Omental fat pad (tissue), 4 donors: ENCODE data around the gene TRAPPC14. TPM values are rescaled to one million over a fixed set of nuclear protein-coding genes. Genes with fewer than 3 reads are reported as not detected.
"Not testable (repeated sequence)": the region's sequence is repeated elsewhere in the genome, so short reads cannot be mapped to it uniquely, and the experiment has no call there.

Experiments
- ATAC-seq: fragments of 150-250 bp; one replicate; pipeline ENCODE4 v1.9.1; 2016; ENCODE audit warnings: mild to moderate bottlenecking, moderate library complexity; ENCODE audit not compliant: low FRiP score
- DNase-seq: peaks from one replicate; pipeline ENCODE4 v3.0.0-alpha.2; 2019; ENCODE audit warnings: low spot score
- total RNA-seq, 4 donors: library from RNA; depleted of rRNA; stranded (reverse); fragments of >200 nt; gene quantifications; one replicate each; pipeline ENCODE4 v1.1.0, GENCODE V29; 2016
- TF ChIP-seq, protein P1 (sequence below), 3 donors: fragments of 450-650 bp; IDR thresholded peaks; one replicate each; pipeline ENCODE4 v1.5.1; 2016 to 2017; ENCODE audit warnings: antibody characterized with exemption in 3 of 3, mild to moderate bottlenecking in 3 of 3, moderate library complexity in 2 of 3

The TRAPPC14 gene
- total RNA-seq, 4 donors from 2014 or later, result 5.7 to 13.2 (median 10.6) TPM

DNA sequence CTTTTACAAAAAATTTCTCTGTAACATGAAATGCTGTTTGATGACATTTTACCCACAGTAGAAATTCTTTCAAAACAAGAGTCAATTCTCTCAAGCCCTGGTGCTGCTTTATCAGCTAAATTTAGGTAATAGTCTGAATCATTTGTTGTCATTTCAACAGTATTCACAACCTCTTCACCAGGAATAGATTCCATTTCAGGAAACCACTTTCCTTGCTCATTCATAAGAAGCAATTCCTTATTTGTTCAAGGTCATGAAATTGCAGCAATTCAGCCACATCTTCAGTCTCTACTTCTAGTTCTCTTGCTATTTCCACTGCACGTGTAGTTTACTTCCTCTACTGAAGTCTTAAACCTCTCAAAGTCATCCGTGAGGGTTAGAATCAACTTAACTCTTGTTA, 33.3 kb upstream of the TRAPPC14 start:
- DNase-seq, result no peak
- ATAC-seq, result no peak
- TF ChIP-seq, protein P1, sequence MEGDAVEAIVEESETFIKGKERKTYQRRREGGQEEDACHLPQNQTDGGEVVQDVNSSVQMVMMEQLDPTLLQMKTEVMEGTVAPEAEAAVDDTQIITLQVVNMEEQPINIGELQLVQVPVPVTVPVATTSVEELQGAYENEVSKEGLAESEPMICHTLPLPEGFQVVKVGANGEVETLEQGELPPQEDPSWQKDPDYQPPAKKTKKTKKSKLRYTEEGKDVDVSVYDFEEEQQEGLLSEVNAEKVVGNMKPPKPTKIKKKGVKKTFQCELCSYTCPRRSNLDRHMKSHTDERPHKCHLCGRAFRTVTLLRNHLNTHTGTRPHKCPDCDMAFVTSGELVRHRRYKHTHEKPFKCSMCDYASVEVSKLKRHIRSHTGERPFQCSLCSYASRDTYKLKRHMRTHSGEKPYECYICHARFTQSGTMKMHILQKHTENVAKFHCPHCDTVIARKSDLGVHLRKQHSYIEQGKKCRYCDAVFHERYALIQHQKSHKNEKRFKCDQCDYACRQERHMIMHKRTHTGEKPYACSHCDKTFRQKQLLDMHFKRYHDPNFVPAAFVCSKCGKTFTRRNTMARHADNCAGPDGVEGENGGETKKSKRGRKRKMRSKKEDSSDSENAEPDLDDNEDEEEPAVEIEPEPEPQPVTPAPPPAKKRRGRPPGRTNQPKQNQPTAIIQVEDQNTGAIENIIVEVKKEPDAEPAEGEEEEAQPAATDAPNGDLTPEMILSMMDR (IDR thresholded peaks at IDR 0.05), result no peak

DNA sequence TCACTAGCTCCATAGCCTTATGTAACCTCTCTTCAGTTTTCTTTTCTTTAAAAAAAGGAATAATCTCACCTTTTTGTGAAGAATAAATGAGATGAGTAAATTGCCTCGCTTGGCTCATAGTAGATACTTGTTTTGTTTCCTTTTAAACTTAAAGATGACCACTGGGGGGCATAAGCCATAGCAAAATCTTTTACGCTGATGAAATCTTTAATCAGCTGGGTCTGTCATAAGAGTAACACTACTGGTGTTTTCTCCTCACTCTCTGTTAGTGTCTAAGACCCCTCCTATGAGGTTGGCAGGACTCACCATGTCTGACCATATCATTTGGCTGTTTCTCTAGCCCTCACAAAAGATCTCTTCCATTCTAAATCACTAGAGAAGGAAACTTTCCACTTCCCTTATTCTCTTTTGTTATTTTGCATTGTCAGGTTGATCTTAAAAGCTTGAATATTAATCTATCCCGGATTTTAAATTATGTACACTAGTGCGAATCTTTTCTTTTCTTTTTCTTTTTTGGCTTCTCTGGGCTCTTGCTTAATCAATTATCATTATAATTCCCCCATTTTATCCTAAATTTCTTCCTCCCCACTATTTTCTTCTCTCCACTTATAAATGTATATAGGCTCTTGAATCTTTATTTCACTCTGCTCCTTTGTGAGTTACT, 31.7 kb upstream of the TRAPPC14 start:
- TF ChIP-seq, protein P1 (IDR thresholded peaks at IDR 0.05), result no peak
- no peak for DNase-seq
- no peak for ATAC-seq

DNA sequence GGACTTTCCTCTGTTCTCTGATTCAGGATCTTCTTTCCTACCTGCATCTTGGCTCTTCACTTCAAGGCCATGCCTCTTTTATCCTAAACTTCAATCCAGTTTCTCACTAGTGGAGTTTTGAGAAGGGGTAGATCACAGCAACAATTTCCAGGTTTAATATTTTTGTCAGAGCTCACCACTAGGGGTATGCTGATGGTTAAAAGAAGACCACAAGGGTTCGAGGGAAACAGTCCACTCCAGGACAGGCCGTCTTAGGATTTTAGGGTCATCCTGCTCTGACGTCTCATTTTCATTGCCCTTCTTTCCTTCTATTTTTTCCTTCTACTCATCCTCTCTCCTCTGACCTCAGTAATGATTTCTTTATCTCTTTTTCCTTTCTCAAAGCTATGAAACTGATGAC, 30.5 kb upstream of the TRAPPC14 start:
- ATAC-seq (no peak), DNase-seq (no peak)
- TF ChIP-seq, protein P1 (IDR thresholded peaks at IDR 0.05), result no peak

DNA sequence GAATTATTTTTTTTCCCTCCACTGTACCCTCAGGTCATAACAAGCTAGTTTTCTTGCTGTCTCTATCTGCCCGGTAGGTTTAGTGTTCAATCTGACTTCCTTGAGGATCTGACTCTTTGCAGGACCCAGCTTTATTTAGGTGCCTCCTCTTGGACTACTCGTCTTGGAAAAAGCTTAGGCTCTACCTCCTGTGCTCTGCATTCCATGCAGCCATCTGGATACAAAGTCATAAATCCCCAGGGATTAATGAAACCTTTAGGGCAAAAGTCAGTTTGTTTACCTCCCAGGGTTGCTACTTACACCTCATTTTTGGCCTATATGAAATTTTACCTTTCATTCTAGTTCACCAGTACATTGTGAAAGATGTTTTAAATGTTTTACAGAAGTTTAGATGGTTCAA, 27.2 kb upstream of the TRAPPC14 start:
- TF ChIP-seq, protein P1 (IDR thresholded peaks at IDR 0.05), result no peak
- ATAC-seq (no peak), DNase-seq (no peak)

DNA sequence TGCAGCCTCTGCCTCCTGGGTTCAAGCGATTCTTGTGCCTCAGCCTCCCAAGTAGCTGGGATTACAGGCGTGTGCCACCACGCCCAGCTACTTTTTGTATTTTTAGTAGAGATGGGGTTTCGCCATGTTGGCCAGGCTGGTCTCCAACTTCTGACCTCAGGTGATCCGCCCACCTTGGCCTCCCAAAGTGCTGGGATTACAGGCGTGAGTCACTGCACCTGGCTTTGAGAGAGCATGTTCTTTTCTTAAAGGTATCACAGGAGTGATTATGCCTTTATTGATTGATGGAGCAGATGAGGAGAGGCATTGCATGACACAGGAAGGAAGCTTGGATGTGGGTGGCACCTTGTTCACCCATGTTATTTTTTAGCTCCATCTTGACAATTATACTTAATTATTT, 24.6 kb upstream of the TRAPPC14 start:
- ATAC-seq, DNase-seq: not testable (repeated sequence)

DNA sequence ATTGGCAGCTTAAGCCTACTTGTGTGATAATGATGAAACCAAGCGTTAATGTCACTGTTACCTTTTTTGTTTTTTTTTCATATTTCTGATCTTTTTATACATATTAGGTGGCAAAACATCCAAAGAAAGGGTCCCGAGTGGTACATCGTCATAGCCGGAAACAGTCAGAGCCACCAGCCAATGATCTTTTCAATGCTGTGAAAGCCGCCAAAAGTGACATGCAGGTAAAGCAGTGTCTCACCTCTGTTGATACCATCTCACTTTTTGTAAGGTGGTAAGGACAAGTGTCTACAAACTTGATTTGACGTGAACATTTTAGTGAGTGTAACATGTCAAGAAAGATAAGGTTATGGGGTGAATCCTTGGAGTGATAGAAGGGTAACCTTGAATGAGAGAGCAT, 24.1 kb upstream of the TRAPPC14 start:
- not testable (repeated sequence) for DNase-seq, ATAC-seq

DNA sequence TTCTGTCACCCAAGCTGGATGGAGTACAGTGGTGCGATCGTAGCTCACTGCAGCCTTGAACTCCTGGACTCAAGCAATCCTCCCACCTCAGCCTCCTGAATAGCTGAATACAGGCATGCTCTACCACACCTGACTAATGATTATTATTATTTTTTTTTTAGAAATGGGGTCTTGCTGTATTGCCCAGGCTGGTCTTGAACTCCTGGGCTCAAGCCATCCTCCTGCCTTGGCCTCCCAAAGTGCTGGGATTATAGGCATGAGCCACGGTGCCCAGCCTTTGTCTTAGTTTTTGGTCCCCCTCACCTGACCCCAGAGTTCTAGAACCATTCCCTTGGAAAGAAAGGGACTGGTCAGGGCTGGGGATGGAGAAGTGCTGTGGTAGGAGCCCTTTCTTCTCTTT, 21.6 kb upstream of the TRAPPC14 start:
- not testable (repeated sequence) for DNase-seq, ATAC-seq

DNA sequence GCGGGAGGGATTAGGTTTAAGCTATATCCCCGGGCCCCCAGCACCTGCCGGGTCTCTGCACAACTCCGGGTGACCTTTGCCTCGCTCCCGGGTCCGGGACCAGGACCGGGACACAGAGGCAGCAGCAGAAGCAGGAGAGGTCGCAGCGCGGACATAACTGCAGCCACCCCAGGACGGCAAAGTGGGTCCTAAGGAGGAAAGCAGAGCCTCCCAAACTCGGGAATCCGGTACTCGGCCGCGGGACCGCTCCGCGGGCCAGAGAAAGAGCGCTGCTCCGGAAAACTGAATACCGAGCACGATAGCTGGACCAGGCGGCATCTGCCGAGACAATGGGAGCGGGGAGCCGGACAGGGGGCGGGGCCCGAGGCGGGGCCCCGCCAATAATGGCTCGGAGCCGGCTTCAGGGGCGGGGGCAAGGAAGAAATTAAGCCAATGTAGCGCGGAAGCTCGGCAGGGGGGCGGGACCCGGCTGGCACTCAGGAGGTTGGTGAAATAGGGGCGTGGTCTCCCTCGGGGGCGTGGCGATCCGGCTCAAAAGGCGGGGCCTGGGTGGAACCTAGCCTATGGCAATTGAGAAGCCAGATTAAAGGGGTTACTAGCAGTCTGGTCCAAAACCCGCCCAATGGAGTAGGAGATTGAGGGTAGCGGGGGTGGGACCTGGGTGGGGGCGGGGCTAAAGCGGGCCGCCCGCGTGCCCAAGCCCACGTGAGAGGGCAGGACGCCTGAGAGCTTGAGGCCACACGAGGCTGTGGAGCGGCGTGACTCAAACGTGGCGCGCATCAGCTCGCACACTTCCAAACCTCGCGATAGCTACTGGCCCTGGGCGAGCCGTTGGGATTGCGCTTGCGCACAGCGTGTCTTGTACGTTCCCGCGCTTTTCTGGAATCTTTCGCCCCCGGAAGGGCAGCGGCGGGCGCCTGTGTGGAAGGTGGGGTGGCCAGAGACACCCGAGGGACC, 18.8 kb upstream of the TRAPPC14 start, which contains the start of the genes GPC2 and STAG3:
TSS of gene GPC2 (minus strand) at position 337 of the 957 bp plus-strand sequence. CDS start at position 155, 182 bp downstream.
TSS of gene STAG3 (plus strand) at position 874 of the 957 bp plus-strand sequence. CDS start 2,639 bp downstream, outside the sequence.
- DNase-seq (peak; percentile 88), ATAC-seq (peak; percentile 94)
- TF ChIP-seq, protein P1 (IDR thresholded peaks at IDR 0.05), result no peak
